Natural killer cell (primary cell): ENCODE results near the gene C19orf67. TPM values are rescaled to one million over a fixed set of nuclear protein-coding genes. Genes with fewer than 3 reads are reported as not detected.

Experiments used
- ATAC-seq, 3 donors: fragments of 150-1000 bp in 2 of 3; fragments of 200-7000 bp in 1 of 3; cut with Tn5 transposase; 1 replicate in 1 of 3; 2 replicates in 2 of 3; pipeline ENCODE4 v1.10.0; 2021; ENCODE audit warnings: mild to moderate bottlenecking in 2 of 3, moderate library complexity in 2 of 3
- DNase-seq, 2 donors: peaks; one replicate each; pipeline versions ENCODE4 v3.0.0 to v3.0.0-alpha.2; 2013 to 2021; ENCODE audit warnings: mixed read lengths in 1 of 2
- H3K27ac ChIP-seq: one replicate; pipeline ENCODE4 v1.5.1; 2013; ENCODE audit warnings: mild to moderate bottlenecking, low read length
- H3K27me3 ChIP-seq: one replicate; pipeline ENCODE4 v1.6.1; 2013; ENCODE audit warnings: low read length; ENCODE audit not compliant: control insufficient read depth, insufficient read depth
- H3K36me3 ChIP-seq: one replicate; pipeline ENCODE4 v1.6.1; 2013; ENCODE audit warnings: low read length; ENCODE audit not compliant: control insufficient read depth, insufficient read depth
- H3K4me1 ChIP-seq: one replicate; pipeline ENCODE4 v1.6.1; 2013; ENCODE audit warnings: low read length; ENCODE audit not compliant: control insufficient read depth, insufficient read depth
- H3K4me3 ChIP-seq: one replicate; pipeline ENCODE4 v1.5.1; 2013; ENCODE audit warnings: low read length
- H3K9me3 ChIP-seq: one replicate; pipeline ENCODE4 v1.6.1; 2013; ENCODE audit warnings: low read length; ENCODE audit not compliant: control insufficient read depth, insufficient read depth
- H3K27ac Mint-ChIP-seq, 2 donors: one replicate each; pipeline ENCODE4 v1.8.0; 2022; ENCODE audit warnings: mild to moderate bottlenecking in 2 of 2, mixed read lengths in 2 of 2, moderate library complexity in 1 of 2
- H3K27me3 Mint-ChIP-seq, 2 donors: one replicate each; pipeline ENCODE4 v1.8.0; 2022; ENCODE audit warnings: low read depth in 2 of 2, mixed read lengths in 2 of 2
- H3K36me3 Mint-ChIP-seq: one replicate; pipeline ENCODE4 v1.8.0; 2022; ENCODE audit warnings: mixed read lengths
- H3K4me1 Mint-ChIP-seq, 2 donors: one replicate each; pipeline ENCODE4 v1.8.0; 2022; ENCODE audit warnings: mixed read lengths in 2 of 2
- H3K4me3 Mint-ChIP-seq: one replicate; pipeline ENCODE4 v1.8.0; 2022; ENCODE audit warnings: mild to moderate bottlenecking, moderate library complexity, mixed read lengths
- H3K9me3 Mint-ChIP-seq, 2 donors: one replicate each; pipeline ENCODE4 v1.8.0; 2022; ENCODE audit warnings: mixed read lengths in 2 of 2
- CTCF ChIP-seq: fragments of 200-600 bp; IDR thresholded peaks from one replicate; pipeline ENCODE4 v1.8.0; 2022; ENCODE audit warnings: antibody characterized with exemption
- WGBS: methylation state at CpG from one replicate; pipeline ENCODE4 v1.1.7; 2013; ENCODE audit warnings: missing lambda C conversion rate; ENCODE audit not compliant: insufficient coverage; 5-methylcytosine and 5-hydroxymethylcytosine counted together
- intact Hi-C: fragments of 100-400 bp; cut with micrococcal nuclease; formaldehyde crosslinking; loops from one replicate; pipeline ENCODE4 v1.14.2; 2022
- total RNA-seq, 4 donors: library from RNA; stranded (reverse); fragments of 120-200 nt in 1 of 4; gene quantifications; one replicate each; pipeline versions ENCODE4 v1.2.3 to v1.2.4, GENCODE V29; 2013 to 2022

The C19orf67 gene
- total RNA-seq, 3 donors from 2014 or later (not counting 1 experiment from before 2014, with no cell fraction given), result 0.35 to 0.53 TPM; not detected in 1

GRCh38 chr19:14058182-14059092 is 27.1 kb downstream of the C19orf67 start:
- H3K27ac Mint-ChIP-seq, result peak overlapping the region in 1 of 2 donors; percentile 17
- DNase-seq (no peak), ATAC-seq (no peak)
- intact Hi-C loops, result no loop called here
- H3K27me3 Mint-ChIP-seq, result peaks cover 20 to 30% of the 10 kb centered on the region in 2 donors
- 24% methylated on average over 17 of the region's 17 CpGs for WGBS
- H3K4me3 ChIP-seq, result no peak overlapping the region
- peaks cover 9 to 22% of the 10 kb centered on the region in 2 donors for H3K4me1 Mint-ChIP-seq
- no peaks in the 10 kb centered on the region for H3K36me3 ChIP-seq
- peaks cover 21% of the 10 kb centered on the region for H3K4me1 ChIP-seq
- peaks cover 20% of the 10 kb centered on the region for H3K27me3 ChIP-seq
- no peak overlapping the region for H3K27ac ChIP-seq
- H3K36me3 Mint-ChIP-seq, result no peaks in the 10 kb centered on the region
- no peaks in the 10 kb centered on the region for H3K9me3 ChIP-seq
- TF ChIP-seq CTCF, result no peak
- H3K4me3 Mint-ChIP-seq, result peak overlapping the region; percentile 45
- H3K9me3 Mint-ChIP-seq, result no peaks in the 10 kb centered on the region

- H3K4me1 ChIP-seq, result peaks cover 21% of the 10 kb centered on the region
- H3K4me3 ChIP-seq, result no peak overlapping the region
- intact Hi-C loops, result no loop called here
- peaks cover 20% of the 10 kb centered on the region for H3K27me3 ChIP-seq
- no peak for TF ChIP-seq CTCF
- ATAC-seq (no peak), DNase-seq (no peak)
- no peak overlapping the region for H3K27ac ChIP-seq
- 42% methylated on average over 19 of the region's 19 CpGs for WGBS
- H3K9me3 Mint-ChIP-seq, result no peaks in the 10 kb centered on the region
- H3K9me3 ChIP-seq, result no peaks in the 10 kb centered on the region
- peaks cover 10% of the 10 kb centered on the region for H3K36me3 ChIP-seq
- H3K4me1 Mint-ChIP-seq, result peaks cover 9 to 22% of the 10 kb centered on the region in 2 donors
- peak overlapping the region; percentile 31 for H3K4me3 Mint-ChIP-seq
- H3K36me3 Mint-ChIP-seq, result no peaks in the 10 kb centered on the region
- peaks cover 20 to 30% of the 10 kb centered on the region in 2 donors for H3K27me3 Mint-ChIP-seq
- H3K27ac Mint-ChIP-seq, result no peak overlapping the region
Measured at GRCh38 chr19:14056741-14057356, 28.7 kb downstream of the C19orf67 start.

GRCh38 chr19:14056069-14056666 is 29.4 kb downstream of the C19orf67 start:
- Histone ChIP-seq H3K9me3 (no peaks in the 10 kb centered on the region), H3K36me3 (peaks cover 16% of the 10 kb centered on the region), H3K4me1 (peaks cover 21% of the 10 kb centered on the region), H3K27ac (no peak overlapping the region), H3K27me3 (peaks cover 18% of the 10 kb centered on the region), H3K4me3 (no peak overlapping the region)
- no peak for ATAC-seq
- Mint-ChIP-seq H3K4me3 (no peak overlapping the region), H3K4me1 (peaks cover 9 to 22% of the 10 kb centered on the region in 2 donors), H3K36me3 (no peaks in the 10 kb centered on the region), H3K27ac (no peak overlapping the region), H3K27me3 (peaks cover 20 to 25% of the 10 kb centered on the region in 2 donors), H3K9me3 (no peaks in the 10 kb centered on the region)
- no peak for TF ChIP-seq CTCF
- intact Hi-C loops, result no loop called here
- 94% methylated on average over 10 of the region's 10 CpGs for WGBS
- DNase-seq, result no peak
